ENCODE data around the gene CHPF.

The CHPF gene

GRCh38 chr2:219490600-219491130 is 52.9 kb downstream of the CHPF start:
- no peak overlapping the region for H3K27ac ChIP-seq
- CTCF ChIA-PET: interaction anchor here (0.8 to 1.6 kb wide), 2 partner anchors 8 to 87 kb away, joined by 5 to 6 read pairs; no protein-coding TSS in a partner anchor
- DNase-seq (ENCODE audit: low spot score): no peak
- POLR2A ChIA-PET (ENCODE audit: low non-redundant PET): no interaction called here
- TF ChIP-seq, protein P1, sequence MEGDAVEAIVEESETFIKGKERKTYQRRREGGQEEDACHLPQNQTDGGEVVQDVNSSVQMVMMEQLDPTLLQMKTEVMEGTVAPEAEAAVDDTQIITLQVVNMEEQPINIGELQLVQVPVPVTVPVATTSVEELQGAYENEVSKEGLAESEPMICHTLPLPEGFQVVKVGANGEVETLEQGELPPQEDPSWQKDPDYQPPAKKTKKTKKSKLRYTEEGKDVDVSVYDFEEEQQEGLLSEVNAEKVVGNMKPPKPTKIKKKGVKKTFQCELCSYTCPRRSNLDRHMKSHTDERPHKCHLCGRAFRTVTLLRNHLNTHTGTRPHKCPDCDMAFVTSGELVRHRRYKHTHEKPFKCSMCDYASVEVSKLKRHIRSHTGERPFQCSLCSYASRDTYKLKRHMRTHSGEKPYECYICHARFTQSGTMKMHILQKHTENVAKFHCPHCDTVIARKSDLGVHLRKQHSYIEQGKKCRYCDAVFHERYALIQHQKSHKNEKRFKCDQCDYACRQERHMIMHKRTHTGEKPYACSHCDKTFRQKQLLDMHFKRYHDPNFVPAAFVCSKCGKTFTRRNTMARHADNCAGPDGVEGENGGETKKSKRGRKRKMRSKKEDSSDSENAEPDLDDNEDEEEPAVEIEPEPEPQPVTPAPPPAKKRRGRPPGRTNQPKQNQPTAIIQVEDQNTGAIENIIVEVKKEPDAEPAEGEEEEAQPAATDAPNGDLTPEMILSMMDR (conservative IDR thresholded peaks at IDR 0.05; ENCODE audit: low read depth): no peak

GRCh38 chr2:219490186-219490585 is 53.4 kb downstream of the CHPF start:
- POLR2A ChIA-PET (ENCODE audit: low non-redundant PET): no interaction called here
- no peak for DNase-seq (ENCODE audit: low spot score)
- TF ChIP-seq, protein P1 (conservative IDR thresholded peaks at IDR 0.05; ENCODE audit: low read depth): no peak
- no peak overlapping the region for H3K27ac ChIP-seq
- CTCF ChIA-PET: interaction anchor here (0.8 kb wide), 1 partner anchor 87 kb away, joined by 5 read pairs; no protein-coding TSS in a partner anchor

GRCh38 chr2:219489315-219489714 is 54.3 kb downstream of the CHPF start:
- DNase-seq (ENCODE audit: low spot score): no peak
- ChIA-PET POLR2A (ENCODE audit: low non-redundant PET) (no interaction called here), CTCF (interaction anchor here (0.6 kb wide), 1 partner anchor 52 kb away, joined by 3 read pairs; no protein-coding TSS in a partner anchor)
- TF ChIP-seq, protein P1 (conservative IDR thresholded peaks at IDR 0.05; ENCODE audit: low read depth): no peak
- H3K27ac ChIP-seq: no peak overlapping the region

Measured in RWPE1 (cell line).